ENCODE data around the gene UBE3C. TPM values are rescaled to one million over a fixed set of nuclear protein-coding genes. Genes with fewer than 3 reads are reported as not detected.
A peak's percentile ranks its signal among the peaks of the same experiment; 100 is the strongest.

Gene UBE3C
- total and polyA plus RNA-seq, 2 of the 13 experiments (the other 11 are each of a cell fraction or from before 2014, with no cell fraction given): 27.0 to 48.2 TPM

GRCh38 chr7:157273208-157274093 is 134.7 kb downstream of the UBE3C start (continued):
- peak; percentile 97 for TF ChIP-seq RAD21 (CRISPR knock-in tag; IDR thresholded peaks at IDR 0.05)
- no peak for TF ChIP-seq ZNF749 (CRISPR knock-in tag; IDR thresholded peaks at IDR 0.05; ENCODE audit: borderline replicate concordance)
- peak; percentile 49; the same call in 1 of the 2 replicates for TF ChIP-seq CBX5 (CRISPR knock-in tag; IDR thresholded peaks at IDR 0.05; ENCODE audit: borderline replicate concordance)
- no peak for TF ChIP-seq ZNF550 (CRISPR knock-in tag; IDR thresholded peaks at IDR 0.05; ENCODE audit: borderline replicate concordance)
- no peak for TF ChIP-seq MEIS1 (CRISPR knock-in tag; IDR thresholded peaks at IDR 0.05; ENCODE audit: borderline replicate concordance)
- TF ChIP-seq ZNF234 (CRISPR knock-in tag; conservative IDR thresholded peaks at IDR 0.05): no peak
- TF ChIP-seq ZBTB7A (CRISPR knock-in tag; IDR thresholded peaks at IDR 0.05): peak; percentile 86
- peak; percentile 70 to 79 for TF ChIP-seq HMGXB4 (CRISPR knock-in tag; IDR thresholded peaks at IDR 0.05; ENCODE audit: borderline replicate concordance in 1 of 2, low read depth in 1 of 2)
- TF ChIP-seq TEF (CRISPR knock-in tag; IDR thresholded peaks at IDR 0.05): no peak
- no peak for TF ChIP-seq NCOA5 (CRISPR knock-in tag; IDR thresholded peaks at IDR 0.05)
- no peak for TF ChIP-seq MIXL1 (CRISPR knock-in tag; IDR thresholded peaks at IDR 0.05)
- TF ChIP-seq FOXK2 (IDR thresholded peaks at IDR 0.05): no peak
- TF ChIP-seq, protein P1, sequence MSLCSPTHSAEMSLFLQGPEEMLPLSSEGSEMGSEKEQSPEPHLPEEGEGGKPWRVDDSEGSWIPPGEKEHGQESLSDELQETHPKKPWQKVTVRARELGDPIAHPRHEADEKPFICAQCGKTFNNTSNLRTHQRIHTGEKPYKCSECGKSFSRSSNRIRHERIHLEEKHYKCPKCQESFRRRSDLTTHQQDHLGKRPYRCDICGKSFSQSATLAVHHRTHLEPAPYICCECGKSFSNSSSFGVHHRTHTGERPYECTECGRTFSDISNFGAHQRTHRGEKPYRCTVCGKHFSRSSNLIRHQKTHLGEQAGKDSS (CRISPR knock-in tag; IDR thresholded peaks at IDR 0.05; ENCODE audit: borderline replicate concordance, low read depth): peak; percentile 51; the same call in 1 of the 2 replicates
- no peak for TF ChIP-seq FOSL2 (CRISPR knock-in tag; IDR thresholded peaks at IDR 0.05)
- TF ChIP-seq SOX6 (IDR thresholded peaks at IDR 0.05): no peak
- peak; percentile 29; the same call in 1 of the 2 replicates for TF ChIP-seq SOX6 (CRISPR knock-in tag; IDR thresholded peaks at IDR 0.05)
- TF ChIP-seq IRF9 (CRISPR knock-in tag; IDR thresholded peaks at IDR 0.05; ENCODE audit: borderline replicate concordance): no peak
- peak; percentile 75 for TF ChIP-seq RBM39 (IDR thresholded peaks at IDR 0.05; ENCODE audit: low read depth, low read length, poor library complexity, severe bottlenecking)
- TF ChIP-seq, protein P2, sequence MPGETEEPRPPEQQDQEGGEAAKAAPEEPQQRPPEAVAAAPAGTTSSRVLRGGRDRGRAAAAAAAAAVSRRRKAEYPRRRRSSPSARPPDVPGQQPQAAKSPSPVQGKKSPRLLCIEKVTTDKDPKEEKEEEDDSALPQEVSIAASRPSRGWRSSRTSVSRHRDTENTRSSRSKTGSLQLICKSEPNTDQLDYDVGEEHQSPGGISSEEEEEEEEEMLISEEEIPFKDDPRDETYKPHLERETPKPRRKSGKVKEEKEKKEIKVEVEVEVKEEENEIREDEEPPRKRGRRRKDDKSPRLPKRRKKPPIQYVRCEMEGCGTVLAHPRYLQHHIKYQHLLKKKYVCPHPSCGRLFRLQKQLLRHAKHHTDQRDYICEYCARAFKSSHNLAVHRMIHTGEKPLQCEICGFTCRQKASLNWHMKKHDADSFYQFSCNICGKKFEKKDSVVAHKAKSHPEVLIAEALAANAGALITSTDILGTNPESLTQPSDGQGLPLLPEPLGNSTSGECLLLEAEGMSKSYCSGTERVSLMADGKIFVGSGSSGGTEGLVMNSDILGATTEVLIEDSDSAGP (CRISPR knock-in tag; IDR thresholded peaks at IDR 0.05; ENCODE audit: borderline replicate concordance): peak; percentile 68; the same call in 1 of the 2 replicates
- no peak for TF ChIP-seq FIP1L1 (IDR thresholded peaks at IDR 0.05; ENCODE audit: borderline replicate concordance, insufficient read depth, low read depth, low read length)

Measured in HepG2 (cell line).